Measurements from ENCODE around the gene MBD5.

DNA sequence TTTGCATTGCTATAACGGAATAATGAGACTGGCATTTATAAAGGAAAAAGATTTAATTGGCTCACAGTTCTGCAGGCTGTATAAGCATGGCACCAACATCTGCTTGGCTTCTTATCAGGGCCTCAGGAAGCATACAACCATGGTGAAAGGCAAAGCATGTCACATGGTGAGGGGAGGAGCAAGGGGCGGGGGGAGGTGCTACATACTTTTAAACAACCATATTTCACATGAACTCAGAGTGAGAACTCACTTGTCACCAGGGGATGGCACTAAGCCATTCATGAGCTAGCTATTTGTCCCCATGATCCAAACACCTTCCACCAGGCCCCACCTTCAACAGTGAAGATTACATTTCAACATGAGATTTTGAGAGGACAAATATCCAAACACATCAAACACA lies 188.7 kb downstream of the MBD5 start:
- TF ChIP-seq FOXK1 (CRISPR knock-in tag; IDR thresholded peaks at IDR 0.05) (no peak), CREM (CRISPR knock-in tag; IDR thresholded peaks at IDR 0.05) (no peak), NFE2L1 (CRISPR knock-in tag; IDR thresholded peaks at IDR 0.05) (no peak)
- TF ChIP-seq, protein P1, sequence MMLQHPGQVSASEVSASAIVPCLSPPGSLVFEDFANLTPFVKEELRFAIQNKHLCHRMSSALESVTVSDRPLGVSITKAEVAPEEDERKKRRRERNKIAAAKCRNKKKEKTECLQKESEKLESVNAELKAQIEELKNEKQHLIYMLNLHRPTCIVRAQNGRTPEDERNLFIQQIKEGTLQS (CRISPR knock-in tag; conservative IDR thresholded peaks at IDR 0.05), result no peak
- TF ChIP-seq, protein P2, sequence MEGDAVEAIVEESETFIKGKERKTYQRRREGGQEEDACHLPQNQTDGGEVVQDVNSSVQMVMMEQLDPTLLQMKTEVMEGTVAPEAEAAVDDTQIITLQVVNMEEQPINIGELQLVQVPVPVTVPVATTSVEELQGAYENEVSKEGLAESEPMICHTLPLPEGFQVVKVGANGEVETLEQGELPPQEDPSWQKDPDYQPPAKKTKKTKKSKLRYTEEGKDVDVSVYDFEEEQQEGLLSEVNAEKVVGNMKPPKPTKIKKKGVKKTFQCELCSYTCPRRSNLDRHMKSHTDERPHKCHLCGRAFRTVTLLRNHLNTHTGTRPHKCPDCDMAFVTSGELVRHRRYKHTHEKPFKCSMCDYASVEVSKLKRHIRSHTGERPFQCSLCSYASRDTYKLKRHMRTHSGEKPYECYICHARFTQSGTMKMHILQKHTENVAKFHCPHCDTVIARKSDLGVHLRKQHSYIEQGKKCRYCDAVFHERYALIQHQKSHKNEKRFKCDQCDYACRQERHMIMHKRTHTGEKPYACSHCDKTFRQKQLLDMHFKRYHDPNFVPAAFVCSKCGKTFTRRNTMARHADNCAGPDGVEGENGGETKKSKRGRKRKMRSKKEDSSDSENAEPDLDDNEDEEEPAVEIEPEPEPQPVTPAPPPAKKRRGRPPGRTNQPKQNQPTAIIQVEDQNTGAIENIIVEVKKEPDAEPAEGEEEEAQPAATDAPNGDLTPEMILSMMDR (IDR thresholded peaks at IDR 0.05), result no peak
- TF ChIP-seq, protein P3, sequence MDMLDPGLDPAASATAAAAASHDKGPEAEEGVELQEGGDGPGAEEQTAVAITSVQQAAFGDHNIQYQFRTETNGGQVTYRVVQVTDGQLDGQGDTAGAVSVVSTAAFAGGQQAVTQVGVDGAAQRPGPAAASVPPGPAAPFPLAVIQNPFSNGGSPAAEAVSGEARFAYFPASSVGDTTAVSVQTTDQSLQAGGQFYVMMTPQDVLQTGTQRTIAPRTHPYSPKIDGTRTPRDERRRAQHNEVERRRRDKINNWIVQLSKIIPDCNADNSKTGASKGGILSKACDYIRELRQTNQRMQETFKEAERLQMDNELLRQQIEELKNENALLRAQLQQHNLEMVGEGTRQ (CRISPR knock-in tag; IDR thresholded peaks at IDR 0.05), result peak; percentile 34; the same call in 1 of the 2 replicates
- TF ChIP-seq, protein P4, sequence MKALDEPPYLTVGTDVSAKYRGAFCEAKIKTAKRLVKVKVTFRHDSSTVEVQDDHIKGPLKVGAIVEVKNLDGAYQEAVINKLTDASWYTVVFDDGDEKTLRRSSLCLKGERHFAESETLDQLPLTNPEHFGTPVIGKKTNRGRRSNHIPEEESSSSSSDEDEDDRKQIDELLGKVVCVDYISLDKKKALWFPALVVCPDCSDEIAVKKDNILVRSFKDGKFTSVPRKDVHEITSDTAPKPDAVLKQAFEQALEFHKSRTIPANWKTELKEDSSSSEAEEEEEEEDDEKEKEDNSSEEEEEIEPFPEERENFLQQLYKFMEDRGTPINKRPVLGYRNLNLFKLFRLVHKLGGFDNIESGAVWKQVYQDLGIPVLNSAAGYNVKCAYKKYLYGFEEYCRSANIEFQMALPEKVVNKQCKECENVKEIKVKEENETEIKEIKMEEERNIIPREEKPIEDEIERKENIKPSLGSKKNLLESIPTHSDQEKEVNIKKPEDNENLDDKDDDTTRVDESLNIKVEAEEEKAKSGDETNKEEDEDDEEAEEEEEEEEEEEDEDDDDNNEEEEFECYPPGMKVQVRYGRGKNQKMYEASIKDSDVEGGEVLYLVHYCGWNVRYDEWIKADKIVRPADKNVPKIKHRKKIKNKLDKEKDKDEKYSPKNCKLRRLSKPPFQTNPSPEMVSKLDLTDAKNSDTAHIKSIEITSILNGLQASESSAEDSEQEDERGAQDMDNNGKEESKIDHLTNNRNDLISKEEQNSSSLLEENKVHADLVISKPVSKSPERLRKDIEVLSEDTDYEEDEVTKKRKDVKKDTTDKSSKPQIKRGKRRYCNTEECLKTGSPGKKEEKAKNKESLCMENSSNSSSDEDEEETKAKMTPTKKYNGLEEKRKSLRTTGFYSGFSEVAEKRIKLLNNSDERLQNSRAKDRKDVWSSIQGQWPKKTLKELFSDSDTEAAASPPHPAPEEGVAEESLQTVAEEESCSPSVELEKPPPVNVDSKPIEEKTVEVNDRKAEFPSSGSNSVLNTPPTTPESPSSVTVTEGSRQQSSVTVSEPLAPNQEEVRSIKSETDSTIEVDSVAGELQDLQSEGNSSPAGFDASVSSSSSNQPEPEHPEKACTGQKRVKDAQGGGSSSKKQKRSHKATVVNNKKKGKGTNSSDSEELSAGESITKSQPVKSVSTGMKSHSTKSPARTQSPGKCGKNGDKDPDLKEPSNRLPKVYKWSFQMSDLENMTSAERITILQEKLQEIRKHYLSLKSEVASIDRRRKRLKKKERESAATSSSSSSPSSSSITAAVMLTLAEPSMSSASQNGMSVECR (CRISPR knock-in tag; IDR thresholded peaks at IDR 0.05; ENCODE audit: borderline replicate concordance), result no peak
- TF ChIP-seq, protein P5, sequence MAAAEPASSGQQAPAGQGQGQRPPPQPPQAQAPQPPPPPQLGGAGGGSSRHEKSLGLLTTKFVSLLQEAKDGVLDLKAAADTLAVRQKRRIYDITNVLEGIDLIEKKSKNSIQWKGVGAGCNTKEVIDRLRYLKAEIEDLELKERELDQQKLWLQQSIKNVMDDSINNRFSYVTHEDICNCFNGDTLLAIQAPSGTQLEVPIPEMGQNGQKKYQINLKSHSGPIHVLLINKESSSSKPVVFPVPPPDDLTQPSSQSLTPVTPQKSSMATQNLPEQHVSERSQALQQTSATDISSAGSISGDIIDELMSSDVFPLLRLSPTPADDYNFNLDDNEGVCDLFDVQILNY (CRISPR knock-in tag; IDR thresholded peaks at IDR 0.05), result no peak
- TF ChIP-seq, protein P6, sequence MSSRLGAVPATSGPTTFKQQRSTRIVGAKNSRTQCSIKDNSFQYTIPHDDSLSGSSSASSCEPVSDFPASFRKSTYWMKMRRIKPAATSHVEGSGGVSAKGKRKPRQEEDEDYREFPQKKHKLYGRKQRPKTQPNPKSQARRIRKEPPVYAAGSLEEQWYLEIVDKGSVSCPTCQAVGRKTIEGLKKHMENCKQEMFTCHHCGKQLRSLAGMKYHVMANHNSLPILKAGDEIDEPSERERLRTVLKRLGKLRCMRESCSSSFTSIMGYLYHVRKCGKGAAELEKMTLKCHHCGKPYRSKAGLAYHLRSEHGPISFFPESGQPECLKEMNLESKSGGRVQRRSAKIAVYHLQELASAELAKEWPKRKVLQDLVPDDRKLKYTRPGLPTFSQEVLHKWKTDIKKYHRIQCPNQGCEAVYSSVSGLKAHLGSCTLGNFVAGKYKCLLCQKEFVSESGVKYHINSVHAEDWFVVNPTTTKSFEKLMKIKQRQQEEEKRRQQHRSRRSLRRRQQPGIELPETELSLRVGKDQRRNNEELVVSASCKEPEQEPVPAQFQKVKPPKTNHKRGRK (CRISPR knock-in tag; IDR thresholded peaks at IDR 0.05; ENCODE audit: borderline replicate concordance), result no peak
